ENCODE data around the gene SLPI.

DNA sequence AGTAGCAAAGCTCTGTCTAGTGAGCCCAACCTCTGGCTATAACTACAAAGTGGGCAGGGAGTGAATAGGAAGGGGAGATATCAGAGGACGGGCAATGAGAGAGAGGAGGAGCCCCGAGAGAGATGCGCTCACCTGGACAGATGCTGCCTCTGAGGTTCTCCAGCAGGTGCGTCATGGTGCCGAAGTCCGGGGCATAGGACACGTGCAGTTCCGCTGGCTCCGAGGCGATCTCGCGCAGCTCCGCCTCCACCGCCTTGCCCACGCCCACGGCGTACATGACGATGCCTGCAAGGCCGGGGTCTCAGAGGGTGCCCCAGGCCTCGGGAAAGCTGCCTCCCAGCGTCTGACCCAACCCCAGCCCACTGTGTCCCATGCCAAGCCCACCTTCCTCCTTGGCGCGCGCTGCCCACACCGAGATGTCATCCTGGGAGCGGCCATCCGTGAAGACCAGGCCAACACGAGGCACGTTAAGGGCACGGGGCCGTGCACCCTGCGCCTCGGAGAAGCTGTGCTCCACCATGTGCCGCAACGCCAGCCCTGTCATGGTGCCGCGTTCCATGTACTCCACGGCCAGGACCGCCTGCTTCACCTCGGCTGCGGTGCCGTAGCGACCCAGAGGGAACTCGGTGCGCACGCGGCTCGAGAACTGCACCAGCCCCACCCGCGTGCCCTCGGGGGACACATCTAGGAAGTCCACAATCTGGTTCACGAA, 43.6 kb upstream of the SLPI start:
- TF ChIP-seq, protein P1, sequence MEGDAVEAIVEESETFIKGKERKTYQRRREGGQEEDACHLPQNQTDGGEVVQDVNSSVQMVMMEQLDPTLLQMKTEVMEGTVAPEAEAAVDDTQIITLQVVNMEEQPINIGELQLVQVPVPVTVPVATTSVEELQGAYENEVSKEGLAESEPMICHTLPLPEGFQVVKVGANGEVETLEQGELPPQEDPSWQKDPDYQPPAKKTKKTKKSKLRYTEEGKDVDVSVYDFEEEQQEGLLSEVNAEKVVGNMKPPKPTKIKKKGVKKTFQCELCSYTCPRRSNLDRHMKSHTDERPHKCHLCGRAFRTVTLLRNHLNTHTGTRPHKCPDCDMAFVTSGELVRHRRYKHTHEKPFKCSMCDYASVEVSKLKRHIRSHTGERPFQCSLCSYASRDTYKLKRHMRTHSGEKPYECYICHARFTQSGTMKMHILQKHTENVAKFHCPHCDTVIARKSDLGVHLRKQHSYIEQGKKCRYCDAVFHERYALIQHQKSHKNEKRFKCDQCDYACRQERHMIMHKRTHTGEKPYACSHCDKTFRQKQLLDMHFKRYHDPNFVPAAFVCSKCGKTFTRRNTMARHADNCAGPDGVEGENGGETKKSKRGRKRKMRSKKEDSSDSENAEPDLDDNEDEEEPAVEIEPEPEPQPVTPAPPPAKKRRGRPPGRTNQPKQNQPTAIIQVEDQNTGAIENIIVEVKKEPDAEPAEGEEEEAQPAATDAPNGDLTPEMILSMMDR (IDR thresholded peaks at IDR 0.05), result no peak
- TF ChIP-seq POLR2A (IDR thresholded peaks at IDR 0.05), result no peak
- no peak for TF ChIP-seq POLR2AphosphoS5 (IDR thresholded peaks at IDR 0.05)
